Coronary artery (tissue), 2 donors: Measurements from ENCODE around the gene SETD4.
"Not testable (repeated sequence)": the region's sequence is repeated elsewhere in the genome, so short reads cannot be mapped to it uniquely, and the experiment has no call there.

Experiments
- DNase-seq: peaks from one replicate; pipeline ENCODE4 v3.0.0-alpha.2; 2017; ENCODE audit warnings: low spot score
- H3K27ac ChIP-seq, 2 donors: fragments of 200-600 bp; sonication (generic); one replicate each; pipeline ENCODE4 v1.5.1; 2016 to 2019
- H3K4me3 ChIP-seq: fragments of 200-600 bp; sonication (generic); 2 replicates; pipeline ENCODE4 v1.5.1; 2016; ENCODE audit warnings: mild to moderate bottlenecking, moderate library complexity
- TF ChIP-seq, protein P1 (sequence below): fragments of 200-600 bp; sonication (generic); IDR thresholded peaks from one replicate; pipeline ENCODE4 v1.5.1; 2019; ENCODE audit warnings: antibody characterized with exemption

Gene SETD4

DNA sequence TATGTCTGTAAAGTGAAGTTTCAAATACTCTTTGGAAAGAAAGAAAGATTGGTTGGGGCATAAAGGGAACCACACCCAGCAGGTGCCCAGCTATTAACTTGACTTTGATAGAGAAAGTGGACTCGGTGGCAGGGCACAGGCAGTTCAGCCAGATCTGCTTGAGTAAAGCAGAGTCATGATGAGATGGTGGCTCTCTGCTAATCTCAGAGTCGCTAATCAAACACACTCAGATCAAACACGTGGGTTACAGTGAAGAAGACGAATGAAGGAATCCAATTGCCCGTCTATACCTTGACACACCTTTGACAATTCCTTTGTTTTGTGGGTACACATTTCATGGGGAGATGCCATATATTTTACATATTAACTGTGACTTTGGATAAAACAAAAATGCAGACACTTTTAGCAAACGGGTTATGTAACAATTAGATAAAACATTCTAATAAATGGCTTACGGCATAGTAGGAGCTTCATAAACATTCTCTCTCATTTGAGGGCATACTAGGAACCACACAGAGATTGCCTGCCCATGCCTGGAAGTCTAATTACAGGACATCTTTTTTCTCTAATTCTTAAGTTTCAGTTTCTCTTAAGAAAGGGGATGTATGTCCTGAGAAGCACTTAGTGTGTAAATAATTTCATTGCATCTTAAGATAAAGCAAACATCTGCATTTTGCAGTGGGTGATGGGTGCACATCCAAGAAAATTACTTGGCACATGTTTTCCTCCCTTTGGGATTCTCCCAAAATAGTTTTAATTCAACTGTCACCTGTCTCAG, 16.7 kb upstream of the SETD4 start:
- H3K27ac ChIP-seq = no peak overlapping the region

GRCh38 chr21:36075953-36076352, 15.6 kb upstream of the SETD4 start:
- Histone ChIP-seq H3K4me3 (no peak overlapping the region), H3K27ac (no peak overlapping the region)
- DNase-seq = no peak
- TF ChIP-seq, protein P1, sequence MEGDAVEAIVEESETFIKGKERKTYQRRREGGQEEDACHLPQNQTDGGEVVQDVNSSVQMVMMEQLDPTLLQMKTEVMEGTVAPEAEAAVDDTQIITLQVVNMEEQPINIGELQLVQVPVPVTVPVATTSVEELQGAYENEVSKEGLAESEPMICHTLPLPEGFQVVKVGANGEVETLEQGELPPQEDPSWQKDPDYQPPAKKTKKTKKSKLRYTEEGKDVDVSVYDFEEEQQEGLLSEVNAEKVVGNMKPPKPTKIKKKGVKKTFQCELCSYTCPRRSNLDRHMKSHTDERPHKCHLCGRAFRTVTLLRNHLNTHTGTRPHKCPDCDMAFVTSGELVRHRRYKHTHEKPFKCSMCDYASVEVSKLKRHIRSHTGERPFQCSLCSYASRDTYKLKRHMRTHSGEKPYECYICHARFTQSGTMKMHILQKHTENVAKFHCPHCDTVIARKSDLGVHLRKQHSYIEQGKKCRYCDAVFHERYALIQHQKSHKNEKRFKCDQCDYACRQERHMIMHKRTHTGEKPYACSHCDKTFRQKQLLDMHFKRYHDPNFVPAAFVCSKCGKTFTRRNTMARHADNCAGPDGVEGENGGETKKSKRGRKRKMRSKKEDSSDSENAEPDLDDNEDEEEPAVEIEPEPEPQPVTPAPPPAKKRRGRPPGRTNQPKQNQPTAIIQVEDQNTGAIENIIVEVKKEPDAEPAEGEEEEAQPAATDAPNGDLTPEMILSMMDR = no peak

More for the DNA sequence above, 16.7 kb upstream of the SETD4 start:
- H3K4me3 ChIP-seq = no peak overlapping the region
- no peak for DNase-seq
- TF ChIP-seq, protein P1 = no peak

- H3K4me3 ChIP-seq = no peak overlapping the region
- no peak for DNase-seq
Observed at GRCh38 chr21:36075171-36075570, 14.8 kb upstream of the SETD4 start.

DNA sequence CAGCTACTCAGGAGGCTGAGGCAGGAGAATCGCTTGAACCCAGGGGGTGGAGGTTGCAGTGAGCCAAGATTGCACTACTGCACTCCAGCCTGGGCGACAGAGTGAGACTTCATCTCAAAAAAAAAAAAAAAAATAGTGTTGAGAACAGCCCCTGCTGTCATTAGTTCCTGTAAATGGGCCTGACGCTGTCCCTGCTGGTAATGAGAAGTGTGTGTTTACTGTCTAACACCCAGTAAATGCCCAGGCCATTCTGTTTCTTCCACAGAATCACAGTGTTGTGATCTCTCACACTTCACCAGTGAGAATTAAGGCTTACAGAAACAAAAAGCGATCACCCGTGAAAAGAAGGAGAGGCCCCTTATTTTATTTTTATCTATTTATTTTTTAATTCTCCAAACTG, 13.6 kb upstream of the SETD4 start:
- not testable (repeated sequence) for DNase-seq, H3K4me3 ChIP-seq, H3K27ac ChIP-seq

More at GRCh38 chr21:36075171-36075570, 14.8 kb upstream of the SETD4 start:
- H3K27ac ChIP-seq = no peak overlapping the region
- TF ChIP-seq, protein P1 = no peak

DNA sequence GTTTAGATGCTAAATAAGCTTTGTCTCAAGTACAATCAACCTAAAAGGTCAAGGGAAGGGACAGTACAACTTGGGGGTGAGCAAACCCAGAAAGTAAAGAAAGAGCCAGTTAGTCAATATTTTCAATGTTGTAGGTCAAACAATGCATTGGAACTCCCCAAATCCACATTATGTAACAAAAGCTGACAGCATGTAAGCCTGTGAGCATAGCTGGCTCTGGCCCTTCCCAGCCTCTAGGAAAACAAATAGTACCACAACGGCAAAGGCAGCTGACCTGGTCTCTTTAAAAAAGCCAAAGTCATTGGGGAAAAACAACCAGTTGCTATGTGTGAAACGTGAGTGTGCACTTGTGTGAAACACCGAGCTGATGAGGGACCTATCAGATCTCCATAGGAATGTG, 12.9 kb upstream of the SETD4 start:
- H3K4me3 ChIP-seq = no peak overlapping the region
- no peak overlapping the region for H3K27ac ChIP-seq
- DNase-seq = no peak
- TF ChIP-seq, protein P1 = no peak

DNA sequence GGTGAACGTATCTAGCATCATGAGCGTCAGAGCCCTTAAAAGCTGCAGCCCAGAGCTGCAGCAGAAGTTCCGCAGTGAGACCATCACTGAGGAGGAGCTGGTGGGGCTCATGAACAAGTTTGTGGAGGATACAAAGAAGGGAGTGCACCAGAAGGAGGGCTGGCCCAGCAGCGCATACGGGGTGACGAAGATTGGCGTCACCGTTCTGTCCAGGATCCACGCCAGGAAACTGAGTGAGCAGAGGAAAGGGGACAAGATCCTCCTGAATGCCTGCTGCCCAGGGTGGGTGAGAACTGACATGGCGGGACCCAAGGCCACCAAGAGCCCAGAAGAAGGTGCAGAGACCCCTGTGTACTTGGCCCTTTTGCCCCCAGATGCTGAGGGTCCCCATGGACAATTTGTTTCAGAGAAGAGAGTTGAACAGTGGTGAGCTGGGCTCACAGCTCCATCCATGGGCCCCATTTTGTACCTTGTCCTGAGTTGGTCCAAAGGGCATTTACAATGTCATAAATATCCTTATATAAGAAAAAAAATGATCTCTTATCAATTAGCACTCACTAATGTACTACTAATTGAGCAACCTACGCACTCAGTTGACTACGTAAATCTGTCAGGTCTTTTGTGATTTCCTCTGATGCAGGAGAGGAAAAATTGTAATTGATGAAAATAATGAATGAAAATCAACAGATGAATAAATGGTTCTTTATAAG, 12.3 kb upstream of the SETD4 start:
- Histone ChIP-seq H3K27ac (no peak overlapping the region), H3K4me3 (no peak overlapping the region)
- TF ChIP-seq, protein P1 = no peak
- DNase-seq = no peak

DNA sequence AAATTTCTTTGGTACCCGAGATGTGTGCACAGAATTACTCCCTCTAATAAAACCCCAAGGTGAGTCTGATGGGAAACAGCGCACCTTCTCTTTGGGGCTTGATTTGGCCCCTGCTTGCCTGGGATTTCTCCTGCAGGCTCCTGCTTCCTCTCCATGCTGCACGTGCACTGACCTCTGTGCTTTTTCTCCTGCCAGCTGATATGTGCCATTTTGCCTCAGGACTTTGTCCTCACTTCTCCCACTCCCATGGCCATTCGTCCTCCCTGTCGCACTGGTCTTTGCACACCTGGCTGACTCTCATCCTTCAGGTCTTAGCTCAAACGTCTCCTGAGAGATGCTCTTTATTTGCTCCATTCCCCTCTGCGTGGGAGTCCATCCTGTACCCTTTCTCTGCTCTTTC, 10.7 kb upstream of the SETD4 start:
- DNase-seq = no peak
- TF ChIP-seq, protein P1 = no peak
- Histone ChIP-seq H3K4me3 (peak overlapping the region; percentile 96), H3K27ac (no peak overlapping the region)
